ENCODE results near the gene MED12.

- TF ChIP-seq POLR2AphosphoS5 (IDR thresholded peaks at IDR 0.05; ENCODE audit: borderline replicate concordance, low read depth, low read length) = no peak
- no peak for TF ChIP-seq EZH2 (IDR thresholded peaks at IDR 0.05)
- TF ChIP-seq FOXP2 (optimal IDR thresholded peaks at IDR 0.05; ENCODE audit: control extremely low read depth, extremely low read length, insufficient read depth) = no peak
Measured at GRCh38 chrX:71178908-71179307, 60.5 kb downstream of the MED12 start.
